ENCODE results near the gene SBNO2.
A peak's percentile ranks its signal among the peaks of the same experiment; 100 is the strongest.

GRCh38 chr19:1161716-1162115 is 12.4 kb downstream of the SBNO2 start:
- TF ChIP-seq, protein P1, sequence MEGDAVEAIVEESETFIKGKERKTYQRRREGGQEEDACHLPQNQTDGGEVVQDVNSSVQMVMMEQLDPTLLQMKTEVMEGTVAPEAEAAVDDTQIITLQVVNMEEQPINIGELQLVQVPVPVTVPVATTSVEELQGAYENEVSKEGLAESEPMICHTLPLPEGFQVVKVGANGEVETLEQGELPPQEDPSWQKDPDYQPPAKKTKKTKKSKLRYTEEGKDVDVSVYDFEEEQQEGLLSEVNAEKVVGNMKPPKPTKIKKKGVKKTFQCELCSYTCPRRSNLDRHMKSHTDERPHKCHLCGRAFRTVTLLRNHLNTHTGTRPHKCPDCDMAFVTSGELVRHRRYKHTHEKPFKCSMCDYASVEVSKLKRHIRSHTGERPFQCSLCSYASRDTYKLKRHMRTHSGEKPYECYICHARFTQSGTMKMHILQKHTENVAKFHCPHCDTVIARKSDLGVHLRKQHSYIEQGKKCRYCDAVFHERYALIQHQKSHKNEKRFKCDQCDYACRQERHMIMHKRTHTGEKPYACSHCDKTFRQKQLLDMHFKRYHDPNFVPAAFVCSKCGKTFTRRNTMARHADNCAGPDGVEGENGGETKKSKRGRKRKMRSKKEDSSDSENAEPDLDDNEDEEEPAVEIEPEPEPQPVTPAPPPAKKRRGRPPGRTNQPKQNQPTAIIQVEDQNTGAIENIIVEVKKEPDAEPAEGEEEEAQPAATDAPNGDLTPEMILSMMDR (IDR thresholded peaks at IDR 0.05 in 4 of 5, conservative IDR thresholded peaks at IDR 0.05 in 1 of 5) = no peak
- peak; percentile 59 to 78 for TF ChIP-seq POLR2A (IDR thresholded peaks at IDR 0.05)
